PC-3 (cell line): ENCODE results near the gene CRLF3. TPM values are rescaled to one million over a fixed set of nuclear protein-coding genes. Genes with fewer than 3 reads are reported as not detected.
"Not testable (repeated sequence)": the region's sequence is repeated elsewhere in the genome, so short reads cannot be mapped to it uniquely, and the experiment has no call there.

Experiments used
- ATAC-seq: fragments of 200-7000 bp; cut with Tn5 transposase; 2 replicates; pipeline ENCODE4 v1.9.1; 2020; ENCODE audit warnings: mild to moderate bottlenecking, moderate library complexity
- BruUV-seq: library from RNA; stranded (reverse); fragments of 400-500 nt; replicated peaks from 2 replicates; lab custom pipeline; 2021; lab: Mats Ljungman, UMichigan
- CTCF ChIA-PET: fragments of 300-600 bp; sonication (Branson Sonifier 250); formaldehyde crosslinking; loops from one replicate; lab custom pipeline; 2022; ENCODE audit warnings: antibody characterized with exemption; lab: Charles Lee
- POLR2A ChIA-PET: fragments of 300-600 bp; sonication (Branson Sonifier 250); formaldehyde crosslinking; loops from one replicate; lab custom pipeline; 2022; ENCODE audit warnings: antibody characterized with exemption; ENCODE audit not compliant: unreplicated experiment; lab: Charles Lee
- DNase-seq: peaks from one replicate; pipeline ENCODE4 v3.0.0-alpha.2; 2015
- H2AFZ ChIP-seq: fragments of 300-600 bp; sonication (generic); 2 replicates; pipeline ENCODE4 v1.6.0; 2016; ENCODE audit warnings: antibody characterized with exemption, low read length
- H3F3A ChIP-seq: fragments of 300-600 bp; sonication (generic); one replicate; pipeline ENCODE4 v1.6.0; 2017; ENCODE audit warnings: antibody characterized with exemption, low read length, control low read depth, mild to moderate bottlenecking; ENCODE audit not compliant: unreplicated experiment
- H3K27ac ChIP-seq: fragments of 300-600 bp; sonication (generic); 2 replicates; pipeline ENCODE4 v1.5.1; 2016; ENCODE audit warnings: mild to moderate bottlenecking, low read length
- H3K27me3 ChIP-seq: fragments of 300-600 bp; sonication (generic); 2 replicates; pipeline ENCODE4 v1.6.1; 2016; ENCODE audit warnings: low read length, mixed read lengths
- H3K36me3 ChIP-seq: fragments of 300-600 bp; sonication (generic); 2 replicates; pipeline ENCODE4 v1.6.1; 2016; ENCODE audit warnings: low read depth, mixed run types, low read length, mixed read lengths
- H3K4me1 ChIP-seq: fragments of 300-600 bp; sonication (generic); 2 replicates; pipeline ENCODE4 v1.5.1; 2016; ENCODE audit warnings: low read length; ENCODE audit not compliant: insufficient read depth
- H3K4me2 ChIP-seq: fragments of 300-600 bp; sonication (generic); 2 replicates; pipeline ENCODE4 v1.6.0; 2016; ENCODE audit warnings: low read length
- H3K4me3 ChIP-seq: fragments of 300-600 bp; sonication (generic); 2 replicates; pipeline ENCODE4 v1.5.1; 2016; ENCODE audit warnings: mild to moderate bottlenecking, low read length, mixed read lengths
- H3K79me2 ChIP-seq: fragments of 300-600 bp; sonication (generic); 2 replicates; pipeline ENCODE4 v1.6.1; 2017; ENCODE audit warnings: low read length, mixed read lengths
- H3K9ac ChIP-seq: fragments of 300-600 bp; sonication (generic); 2 replicates; pipeline ENCODE4 v1.6.0; 2016; ENCODE audit warnings: mild to moderate bottlenecking, low read length
- H3K9me2 ChIP-seq: fragments of 300-600 bp; sonication (generic); replicated peaks from 2 replicates; pipeline ENCODE4 v1.6.1; 2016; ENCODE audit warnings: mixed run types, low read length, mixed read lengths
- H3K9me3 ChIP-seq: fragments of 300-600 bp; sonication (generic); 2 replicates; pipeline ENCODE4 v1.6.1; 2016; ENCODE audit warnings: low read length, mixed read lengths
- H4K20me1 ChIP-seq: fragments of 300-600 bp; sonication (generic); 2 replicates; pipeline ENCODE4 v1.6.1; 2016; ENCODE audit warnings: low read length, mixed read lengths
- EZH2 ChIP-seq: fragments of 300-600 bp; sonication (generic); IDR thresholded peaks from one replicate; pipeline ENCODE4 v1.6.1; 2017; ENCODE audit warnings: antibody characterized with exemption, mild to moderate bottlenecking, low read length; ENCODE audit not compliant: unreplicated experiment
- EZH2phosphoT487 ChIP-seq: fragments of 300-600 bp; sonication (generic); IDR thresholded peaks from 2 replicates; pipeline ENCODE4 v1.6.1; 2018; ENCODE audit warnings: mild to moderate bottlenecking, antibody characterized with exemption, low read length, borderline replicate concordance
- intact Hi-C: fragments of 100-400 bp; cut with micrococcal nuclease; formaldehyde crosslinking; loops from 2 replicates; pipeline ENCODE4 v1.9.0; 2023
- total RNA-seq: library from RNA; depleted of rRNA; stranded (reverse); fragments of >200 nt; gene quantifications from 2 replicates; pipeline ENCODE4 v1.2.3, GENCODE V29; 2014
- TF ChIP-seq, protein P1 (sequence below): fragments of 300-600 bp; sonication (generic); conservative IDR thresholded peaks from 2 replicates; pipeline ENCODE4 v1.5.1; 2017; ENCODE audit warnings: antibody characterized with exemption, low read depth, mild to moderate bottlenecking, low read length

Gene CRLF3
- total RNA-seq, 1 experiment from 2014 or later, result 9.8 TPM

- H3K4me2 ChIP-seq, result no peak overlapping the region
- no peaks in the 10 kb centered on the region for H3K27me3 ChIP-seq
- H3K27ac ChIP-seq, result no peak overlapping the region
- no peaks in the 10 kb centered on the region for H3F3A ChIP-seq
- no peak overlapping the region for H3K4me3 ChIP-seq
- H3K9me2 ChIP-seq, result no peaks in the 10 kb centered on the region
- TF ChIP-seq EZH2 (no peak), EZH2phosphoT487 (no peak)
- TF ChIP-seq, protein P1, sequence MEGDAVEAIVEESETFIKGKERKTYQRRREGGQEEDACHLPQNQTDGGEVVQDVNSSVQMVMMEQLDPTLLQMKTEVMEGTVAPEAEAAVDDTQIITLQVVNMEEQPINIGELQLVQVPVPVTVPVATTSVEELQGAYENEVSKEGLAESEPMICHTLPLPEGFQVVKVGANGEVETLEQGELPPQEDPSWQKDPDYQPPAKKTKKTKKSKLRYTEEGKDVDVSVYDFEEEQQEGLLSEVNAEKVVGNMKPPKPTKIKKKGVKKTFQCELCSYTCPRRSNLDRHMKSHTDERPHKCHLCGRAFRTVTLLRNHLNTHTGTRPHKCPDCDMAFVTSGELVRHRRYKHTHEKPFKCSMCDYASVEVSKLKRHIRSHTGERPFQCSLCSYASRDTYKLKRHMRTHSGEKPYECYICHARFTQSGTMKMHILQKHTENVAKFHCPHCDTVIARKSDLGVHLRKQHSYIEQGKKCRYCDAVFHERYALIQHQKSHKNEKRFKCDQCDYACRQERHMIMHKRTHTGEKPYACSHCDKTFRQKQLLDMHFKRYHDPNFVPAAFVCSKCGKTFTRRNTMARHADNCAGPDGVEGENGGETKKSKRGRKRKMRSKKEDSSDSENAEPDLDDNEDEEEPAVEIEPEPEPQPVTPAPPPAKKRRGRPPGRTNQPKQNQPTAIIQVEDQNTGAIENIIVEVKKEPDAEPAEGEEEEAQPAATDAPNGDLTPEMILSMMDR, result no peak
- ChIA-PET POLR2A (no interaction called here), CTCF (no interaction called here)
- H3K9me3 ChIP-seq, result no peaks in the 10 kb centered on the region
- peaks cover 11% of the 10 kb centered on the region for H3K36me3 ChIP-seq
- no peak overlapping the region for H2AFZ ChIP-seq
- BruUV-seq, result no TSS peak
- H4K20me1 ChIP-seq, result no peaks in the 10 kb centered on the region
- DNase-seq (no peak), ATAC-seq (no peak)
- no peaks in the 10 kb centered on the region for H3K4me1 ChIP-seq
- H3K79me2 ChIP-seq, result no peaks in the 10 kb centered on the region
- no peak overlapping the region for H3K9ac ChIP-seq
- intact Hi-C loops, result no loop called here
These were observed 42.3 kb downstream of the CRLF3 start for GRCh38 chr17:30782206-30782605.

GRCh38 chr17:30780343-30780742, 44.1 kb downstream of the CRLF3 start:
- H3K79me2 ChIP-seq, result no peaks in the 10 kb centered on the region
- ChIA-PET POLR2A (no interaction called here), CTCF (no interaction called here)
- H3K27ac ChIP-seq, result no peak overlapping the region
- no peaks in the 10 kb centered on the region for H3K9me2 ChIP-seq
- no peak overlapping the region for H3K4me3 ChIP-seq
- H4K20me1 ChIP-seq, result no peaks in the 10 kb centered on the region
- no peak overlapping the region for H3K4me2 ChIP-seq
- H3K9me3 ChIP-seq, result no peaks in the 10 kb centered on the region
- no peak overlapping the region for H2AFZ ChIP-seq
- H3K36me3 ChIP-seq, result peaks cover 11% of the 10 kb centered on the region
- H3K4me1 ChIP-seq, result no peaks in the 10 kb centered on the region
- no peaks in the 10 kb centered on the region for H3K27me3 ChIP-seq
- H3K9ac ChIP-seq, result no peak overlapping the region
- DNase-seq (no peak), ATAC-seq (no peak)
- intact Hi-C loops, result no loop called here
- TF ChIP-seq, protein P1, result no peak
- TF ChIP-seq EZH2 (no peak), EZH2phosphoT487 (no peak)
- H3F3A ChIP-seq, result no peaks in the 10 kb centered on the region
- BruUV-seq, result no TSS peak

DNA sequence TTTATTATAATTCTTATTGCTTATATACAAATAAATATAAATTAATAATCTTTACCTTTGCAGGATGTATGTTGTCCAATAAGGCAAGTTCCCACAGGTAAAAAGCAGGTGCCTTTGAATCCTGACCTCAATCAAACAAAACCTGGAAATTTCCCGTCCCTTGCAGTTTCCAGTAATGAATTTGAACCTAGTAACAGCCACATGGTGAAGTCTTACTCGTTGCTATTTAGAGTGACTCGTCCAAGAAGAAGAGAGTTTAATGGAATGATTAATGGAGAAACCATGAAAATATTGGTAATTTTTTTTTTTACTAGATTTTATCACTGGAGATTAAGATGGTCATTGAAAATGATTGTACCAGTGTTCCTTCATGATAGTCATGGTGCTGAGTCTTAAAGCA, 55.7 kb downstream of the CRLF3 start:
- H3K4me2 ChIP-seq, CTCF ChIA-PET, intact Hi-C loops, H3K4me3 ChIP-seq, BruUV-seq, H3F3A ChIP-seq, POLR2A ChIA-PET, H3K9me3 ChIP-seq, H3K9me2 ChIP-seq, H4K20me1 ChIP-seq, H2AFZ ChIP-seq, H3K36me3 ChIP-seq, H3K27me3 ChIP-seq, H3K79me2 ChIP-seq: not testable (repeated sequence)
- peak; percentile 44 for DNase-seq
- Histone ChIP-seq H3K9ac (peak overlapping the region; percentile 53), H3K4me1 (peaks cover 13% of the 10 kb centered on the region; the same call in 1 of the 2 replicates), H3K27ac (peak overlapping the region; percentile 91)
- peak; percentile 17 for ATAC-seq

GRCh38 chr17:30767641-30768404, 56.7 kb downstream of the CRLF3 start:
- H4K20me1 ChIP-seq, H3K9me3 ChIP-seq, H3K36me3 ChIP-seq, H3K4me3 ChIP-seq, BruUV-seq, H3F3A ChIP-seq, H2AFZ ChIP-seq, H3K9ac ChIP-seq, POLR2A ChIA-PET, H3K9me2 ChIP-seq, CTCF ChIA-PET, H3K27me3 ChIP-seq, H3K79me2 ChIP-seq: not testable (repeated sequence)
- peak; percentile 59 for DNase-seq
- H3K4me2 ChIP-seq, result peak overlapping the region; percentile 51; the same call in 1 of the 2 replicates
- H3K4me1 ChIP-seq, result peaks cover 13% of the 10 kb centered on the region; the same call in 1 of the 2 replicates
- intact Hi-C loops, result loop anchor here (2.0 kb wide), 1 partner anchor 57 kb away; the partner anchor contains the start of gene CRLF3
- peak; percentile 74 for ATAC-seq
- peak overlapping the region; percentile 91 for H3K27ac ChIP-seq
